HepG2 (cell line): Measurements from ENCODE around the gene ADARB2. TPM values are rescaled to one million over a fixed set of nuclear protein-coding genes. Genes with fewer than 3 reads are reported as not detected.

Source experiments
- ATAC-seq: fragments of 200-7000 bp; cut with Tn5 transposase; 3 replicates; pipeline ENCODE4 v1.9.1; 2020; ENCODE audit warnings: mild to moderate bottlenecking, moderate library complexity
- BruUV-seq: library from RNA; stranded (reverse); fragments of 400-500 nt; replicated peaks from 2 replicates; lab custom pipeline; 2021; lab: Mats Ljungman, UMichigan
- CTCF ChIA-PET: fragments of 300-600 bp; formaldehyde crosslinking; extraction: SDS; loops from one replicate; lab custom pipeline; 2021; ENCODE audit warnings: low total read pairs, inconsistent platforms, low intra/inter-chr PET ratio; lab: Yijun Ruan, JAX
- POLR2A ChIA-PET: fragments of 350-600 bp; sonication (Branson Sonifier 250); formaldehyde crosslinking; loops from one replicate; lab custom pipeline; 2020; ENCODE audit warnings: antibody characterized with exemption, inconsistent platforms; lab: Yijun Ruan, JAX
- DNase-seq: peaks from one replicate; pipeline ENCODE4 v3.0.0-alpha.2; 2015; ENCODE audit warnings: low spot score
- FAIRE-seq: peaks from 3 replicates; lab custom pipeline; 2011; peaks lifted over from hg19 to GRCh38; lab: Jason Lieb, UNC
- H2AFZ ChIP-seq: one replicate; pipeline ENCODE4 v1.6.1; 2011; ENCODE audit warnings: low read length, inconsistent platforms
- H3K27ac ChIP-seq: fragments of 300-600 bp; 3 replicates; pipeline ENCODE4 v1.8.0; 2011; ENCODE audit warnings: mixed run types, mild to moderate bottlenecking, mixed read lengths, low read length, inconsistent platforms; ENCODE audit not compliant: insufficient read depth; ENCODE audit errors: extremely low read length
- H3K27me3 ChIP-seq, 2 experiments: fragments of 200-600 bp in 1 of 2; 2 replicates in 1 of 2; 3 replicates in 1 of 2; pipeline versions ENCODE4 v1.6.0 to v1.8.0; 2011; ENCODE audit warnings: low read length in 2 of 2, mild to moderate bottlenecking in 2 of 2, moderate library complexity in 2 of 2, inconsistent platforms in 1 of 2; ENCODE audit not compliant: insufficient read depth in 2 of 2, control insufficient read depth in 1 of 2
- H3K36me3 ChIP-seq, 2 experiments: fragments of 200-600 bp in 1 of 2; replicated peaks in 1 of 2; 2 replicates in 1 of 2; 3 replicates in 1 of 2; pipeline versions ENCODE4 v1.5.1 to v1.8.0; 2011; ENCODE audit warnings: low read length in 2 of 2, inconsistent platforms in 1 of 2; ENCODE audit not compliant: insufficient read depth in 2 of 2, control insufficient read depth in 1 of 2
- H3K4me1 ChIP-seq: 2 replicates; pipeline ENCODE4 v1.5.1; 2012; ENCODE audit warnings: low read length, inconsistent platforms; ENCODE audit not compliant: insufficient read depth
- H3K4me2 ChIP-seq: 2 replicates; pipeline ENCODE4 v1.6.0; 2011; ENCODE audit warnings: low read depth, low read length, inconsistent platforms
- H3K4me3 ChIP-seq, 3 experiments: fragments of 200-600 bp in 1 of 3; sonication (generic), shearing (Covaris generic) in 1 of 3; replicated peaks in 1 of 3; 2 replicates each; pipeline ENCODE4 v1.5.1; 2011 to 2016; ENCODE audit warnings: low read length in 3 of 3, inconsistent platforms in 2 of 3, low read depth in 2 of 3, mild to moderate bottlenecking in 2 of 3, control low read depth in 1 of 3, mixed read lengths in 1 of 3; ENCODE audit not compliant: insufficient read depth in 1 of 3
- H3K79me2 ChIP-seq: one replicate; pipeline ENCODE4 v1.6.1; 2011; ENCODE audit warnings: low read length, inconsistent platforms; ENCODE audit not compliant: insufficient read depth
- H3K9ac ChIP-seq: 2 replicates; pipeline ENCODE4 v1.6.0; 2011; ENCODE audit warnings: mild to moderate bottlenecking, low read depth, low read length, inconsistent platforms; ENCODE audit not compliant: insufficient read depth
- H3K9me3 ChIP-seq: 2 replicates; pipeline ENCODE4 v1.5.1; 2012; ENCODE audit warnings: mild to moderate bottlenecking, low read length
- H4K20me1 ChIP-seq: 2 replicates; pipeline ENCODE4 v1.6.0; 2011; ENCODE audit warnings: inconsistent platforms, mild to moderate bottlenecking, low read length, moderate library complexity; ENCODE audit not compliant: insufficient read depth
- EP300 ChIP-seq, 3 experiments: sonication (generic) in 1 of 3; formaldehyde crosslinking in 1 of 3; IDR thresholded peaks; 2 replicates each; pipeline versions ENCODE4 v1.5.1 to v1.6.1; 2011 to 2020; ENCODE audit warnings: low read depth in 2 of 3, low read length in 2 of 3, borderline replicate concordance in 1 of 3, improper control_type of control experiment in 1 of 3, mild to moderate bottlenecking in 1 of 3, missing genetic modification reagents in 1 of 3, moderate library complexity in 1 of 3
- GLMP ChIP-seq: sonication (generic); formaldehyde crosslinking; IDR thresholded peaks from 2 replicates; pipeline ENCODE4 v1.9.0; 2021; ENCODE audit warnings: missing genetic modification reagents, mild to moderate bottlenecking, borderline replicate concordance
- JUND ChIP-seq: sonication (generic); formaldehyde crosslinking; IDR thresholded peaks from 2 replicates; pipeline ENCODE4 v1.8.0; 2022; ENCODE audit warnings: mild to moderate bottlenecking, missing genetic modification reagents
- KDM3A ChIP-seq: IDR thresholded peaks from 2 replicates; pipeline ENCODE4 v1.6.1; 2018; ENCODE audit warnings: low read depth, missing compliant biosample characterization
- MAFK ChIP-seq, 2 experiments: IDR thresholded peaks in 1 of 2; conservative IDR thresholded peaks in 1 of 2; 2 replicates each; pipeline ENCODE4 v1.6.1; 2011; ENCODE audit warnings: improper control_type of control experiment in 2 of 2, low read length in 2 of 2
- MED13 ChIP-seq: sonication (generic); formaldehyde crosslinking; IDR thresholded peaks from 2 replicates; pipeline ENCODE4 v1.5.0; 2020; ENCODE audit warnings: missing genetic modification reagents
- MZF1 ChIP-seq: sonication (generic); formaldehyde crosslinking; IDR thresholded peaks from 2 replicates; pipeline ENCODE4 v1.8.1; 2023; ENCODE audit warnings: mild to moderate bottlenecking, missing genetic modification reagents, borderline replicate concordance
- NFRKB ChIP-seq: fragments of 450-650 bp; IDR thresholded peaks from 2 replicates; pipeline ENCODE4 v1.6.1; 2017
- U2AF2 ChIP-seq: fragments of 200-400 bp; formaldehyde crosslinking; IDR thresholded peaks from 2 replicates; pipeline ENCODE4 v1.6.1; 2017; ENCODE audit warnings: low read depth, mild to moderate bottlenecking, low read length
- ZMYM2 ChIP-seq: sonication (generic); formaldehyde crosslinking; IDR thresholded peaks from 2 replicates; pipeline ENCODE4 v1.8.0; 2022; ENCODE audit warnings: mild to moderate bottlenecking, missing genetic modification reagents
- ZNF589 ChIP-seq: sonication (generic); formaldehyde crosslinking; conservative IDR thresholded peaks from 2 replicates; pipeline ENCODE4 v1.8.0; 2022; ENCODE audit warnings: mild to moderate bottlenecking, moderate library complexity, missing genetic modification reagents
- ZNF83 ChIP-seq: sonication (generic); formaldehyde crosslinking; IDR thresholded peaks from 2 replicates; pipeline ENCODE4 v1.4.0; 2020; ENCODE audit warnings: missing genetic modification reagents, mild to moderate bottlenecking, borderline replicate concordance
- WGBS: methylation state at CpG from one replicate; pipeline ENCODE4 v1.1.6; 2017; ENCODE audit warnings: low lambda C conversion rate; 5-methylcytosine and 5-hydroxymethylcytosine counted together
- in situ Hi-C: cut with HindIII; loops from 2 replicates; pipeline ENCODE4 v1.10.0; 2017; ENCODE audit warnings: low pct_unique_long_range_greater_than_20kb; ENCODE audit not compliant: extremely low pct_ligation_motif_present
- intact Hi-C: fragments of 100-400 bp; cut with micrococcal nuclease; formaldehyde crosslinking; loops from one replicate; pipeline ENCODE4 v1.10.0; 2022; ENCODE audit not compliant: unreplicated experiment
- polyA plus RNA-seq, 8 experiments: library from polyadenylated mRNA; depleted of rRNA in 3 of 8; stranded (reverse) in 7 of 8; unstranded in 1 of 8; fragments of >200 nt; fragmentation: Illumina TruSeq in 4 of 8; extraction: Trizol in 4 of 8; gene quantifications; 2 replicates each; pipeline versions ENCODE4 v1.2.1 to v1.2.3, GENCODE V29; 2011 to 2016; ENCODE audit warnings: low read depth in 4 of 8, missing spikeins in 1 of 8, mixed read lengths in 1 of 8; ENCODE audit not compliant: insufficient read depth in 1 of 8
- total RNA-seq, 5 experiments: library from RNA; depleted of rRNA; stranded (reverse); fragments of >200 nt; fragmentation: Illumina TruSeq; extraction: Trizol; gene quantifications; 2 replicates each; pipeline ENCODE4 v1.2.3, GENCODE V29; 2016; ENCODE audit warnings: low read depth in 1 of 5
- TF ChIP-seq, protein P1 (sequence below): sonication (generic); formaldehyde crosslinking; IDR thresholded peaks from 2 replicates; pipeline ENCODE4 v1.5.0; 2020; ENCODE audit warnings: mild to moderate bottlenecking, missing genetic modification reagents, borderline replicate concordance
- TF ChIP-seq, protein P2 (sequence below): sonication (generic); formaldehyde crosslinking; IDR thresholded peaks from 2 replicates; pipeline ENCODE4 v1.5.0; 2020; ENCODE audit warnings: missing genetic modification reagents
- TF ChIP-seq, protein P3 (sequence below): sonication (generic); formaldehyde crosslinking; IDR thresholded peaks from 2 replicates; pipeline ENCODE4 v1.8.1; 2022; ENCODE audit warnings: mild to moderate bottlenecking, missing genetic modification reagents

ADARB2 gene
- total and polyA plus RNA-seq, 2 of the 13 experiments (the other 11 are each of a cell fraction or from before 2014, with no cell fraction given) = not detected

- TF ChIP-seq ZNF589 (CRISPR knock-in tag) (no peak), MZF1 (CRISPR knock-in tag) (no peak), MED13 (no peak), U2AF2 (no peak)
- TF ChIP-seq, protein P1, sequence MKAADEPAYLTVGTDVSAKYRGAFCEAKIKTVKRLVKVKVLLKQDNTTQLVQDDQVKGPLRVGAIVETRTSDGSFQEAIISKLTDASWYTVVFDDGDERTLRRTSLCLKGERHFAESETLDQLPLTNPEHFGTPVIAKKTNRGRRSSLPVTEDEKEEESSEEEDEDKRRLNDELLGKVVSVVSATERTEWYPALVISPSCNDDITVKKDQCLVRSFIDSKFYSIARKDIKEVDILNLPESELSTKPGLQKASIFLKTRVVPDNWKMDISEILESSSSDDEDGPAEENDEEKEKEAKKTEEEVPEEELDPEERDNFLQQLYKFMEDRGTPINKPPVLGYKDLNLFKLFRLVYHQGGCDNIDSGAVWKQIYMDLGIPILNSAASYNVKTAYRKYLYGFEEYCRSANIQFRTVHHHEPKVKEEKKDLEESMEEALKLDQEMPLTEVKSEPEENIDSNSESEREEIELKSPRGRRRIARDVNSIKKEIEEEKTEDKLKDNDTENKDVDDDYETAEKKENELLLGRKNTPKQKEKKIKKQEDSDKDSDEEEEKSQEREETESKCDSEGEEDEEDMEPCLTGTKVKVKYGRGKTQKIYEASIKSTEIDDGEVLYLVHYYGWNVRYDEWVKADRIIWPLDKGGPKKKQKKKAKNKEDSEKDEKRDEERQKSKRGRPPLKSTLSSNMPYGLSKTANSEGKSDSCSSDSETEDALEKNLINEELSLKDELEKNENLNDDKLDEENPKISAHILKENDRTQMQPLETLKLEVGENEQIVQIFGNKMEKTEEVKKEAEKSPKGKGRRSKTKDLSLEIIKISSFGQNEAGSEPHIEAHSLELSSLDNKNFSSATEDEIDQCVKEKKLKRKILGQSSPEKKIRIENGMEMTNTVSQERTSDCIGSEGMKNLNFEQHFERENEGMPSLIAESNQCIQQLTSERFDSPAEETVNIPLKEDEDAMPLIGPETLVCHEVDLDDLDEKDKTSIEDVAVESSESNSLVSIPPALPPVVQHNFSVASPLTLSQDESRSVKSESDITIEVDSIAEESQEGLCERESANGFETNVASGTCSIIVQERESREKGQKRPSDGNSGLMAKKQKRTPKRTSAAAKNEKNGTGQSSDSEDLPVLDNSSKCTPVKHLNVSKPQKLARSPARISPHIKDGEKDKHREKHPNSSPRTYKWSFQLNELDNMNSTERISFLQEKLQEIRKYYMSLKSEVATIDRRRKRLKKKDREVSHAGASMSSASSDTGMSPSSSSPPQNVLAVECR = no peak
- TF ChIP-seq, protein P2, sequence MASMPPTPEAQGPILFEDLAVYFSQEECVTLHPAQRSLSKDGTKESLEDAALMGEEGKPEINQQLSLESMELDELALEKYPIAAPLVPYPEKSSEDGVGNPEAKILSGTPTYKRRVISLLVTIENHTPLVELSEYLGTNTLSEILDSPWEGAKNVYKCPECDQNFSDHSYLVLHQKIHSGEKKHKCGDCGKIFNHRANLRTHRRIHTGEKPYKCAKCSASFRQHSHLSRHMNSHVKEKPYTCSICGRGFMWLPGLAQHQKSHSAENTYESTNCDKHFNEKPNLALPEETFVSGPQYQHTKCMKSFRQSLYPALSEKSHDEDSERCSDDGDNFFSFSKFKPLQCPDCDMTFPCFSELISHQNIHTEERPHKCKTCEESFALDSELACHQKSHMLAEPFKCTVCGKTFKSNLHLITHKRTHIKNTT (CRISPR knock-in tag) = no peak
- TF ChIP-seq, all 625 proteins: peak for 0
Measured at GRCh38 chr10:1308173-1308961, 429.0 kb downstream of the ADARB2 start (continued).

DNA sequence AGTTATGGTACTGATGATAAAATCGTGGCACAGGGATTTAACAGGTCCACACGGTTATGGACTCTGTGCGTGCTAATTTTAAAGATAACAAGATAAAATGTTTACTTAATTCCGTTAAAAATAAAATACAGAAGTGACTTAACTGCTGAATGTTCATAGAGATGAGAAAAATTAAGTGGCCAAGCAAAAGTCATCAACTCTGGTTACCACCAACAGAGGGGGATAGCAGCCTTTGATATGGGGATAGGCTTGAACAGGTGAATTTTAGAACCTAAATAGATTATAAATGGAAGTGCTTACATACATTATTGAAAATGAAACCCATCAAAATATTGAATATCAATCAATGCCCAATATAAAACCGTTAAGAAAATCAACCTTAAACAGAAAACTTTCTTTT is 436.2 kb downstream of the ADARB2 start:
- no peak for ATAC-seq
- H3K36me3 ChIP-seq = no peaks in the 10 kb centered on the region
- no peak for FAIRE-seq

More for the DNA sequence above, 436.2 kb downstream of the ADARB2 start:
- in situ Hi-C loops = no loop called here
- H3K79me2 ChIP-seq = no peaks in the 10 kb centered on the region
- H4K20me1 ChIP-seq = no peaks in the 10 kb centered on the region
- peaks cover 0 to 8% of the 10 kb centered on the region in 2 experiments; a peak in 3 of 5 replicates for H3K27me3 ChIP-seq
- BruUV-seq = no TSS peak
- H3K9ac ChIP-seq = no peak overlapping the region
- CTCF ChIA-PET = no interaction called here
- WGBS = 2% methylated on average over 5 of the region's 5 CpGs
- no peaks in the 10 kb centered on the region for H3K9me3 ChIP-seq
- POLR2A ChIA-PET = no interaction called here
- H3K4me1 ChIP-seq = no peaks in the 10 kb centered on the region
- DNase-seq = no peak
- no peak overlapping the region for H3K4me2 ChIP-seq
- no peak overlapping the region for H2AFZ ChIP-seq
- TF ChIP-seq ZNF83 (no peak), KDM3A (CRISPR knock-in tag) (no peak), JUND (CRISPR knock-in tag) (no peak), ZMYM2 (CRISPR knock-in tag) (no peak), MAFK (conservative IDR thresholded peaks at IDR 0.05 in 1 of 2, IDR thresholded peaks at IDR 0.05 in 1 of 2; ENCODE audit: low read length in 2 of 2) (no peak), EP300 (IDR thresholded peaks at IDR 0.05; ENCODE audit: low read depth in 2 of 2, low read length in 2 of 2) (no peak), EP300 (CRISPR knock-in tag; IDR thresholded peaks at IDR 0.05; ENCODE audit: borderline replicate concordance) (no peak), NFRKB (no peak), GLMP (no peak)
- TF ChIP-seq, protein P3, sequence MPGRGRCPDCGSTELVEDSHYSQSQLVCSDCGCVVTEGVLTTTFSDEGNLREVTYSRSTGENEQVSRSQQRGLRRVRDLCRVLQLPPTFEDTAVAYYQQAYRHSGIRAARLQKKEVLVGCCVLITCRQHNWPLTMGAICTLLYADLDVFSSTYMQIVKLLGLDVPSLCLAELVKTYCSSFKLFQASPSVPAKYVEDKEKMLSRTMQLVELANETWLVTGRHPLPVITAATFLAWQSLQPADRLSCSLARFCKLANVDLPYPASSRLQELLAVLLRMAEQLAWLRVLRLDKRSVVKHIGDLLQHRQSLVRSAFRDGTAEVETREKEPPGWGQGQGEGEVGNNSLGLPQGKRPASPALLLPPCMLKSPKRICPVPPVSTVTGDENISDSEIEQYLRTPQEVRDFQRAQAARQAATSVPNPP (CRISPR knock-in tag) = no peak
- intact Hi-C loops = no loop called here
- H3K4me3 ChIP-seq = no peak overlapping the region
- H3K27ac ChIP-seq = no peak overlapping the region
